ENCODE data around the gene ASB8.
"Not testable (repeated sequence)": the region's sequence is repeated elsewhere in the genome, so short reads cannot be mapped to it uniquely, and the experiment has no call there.

The ASB8 gene

DNA sequence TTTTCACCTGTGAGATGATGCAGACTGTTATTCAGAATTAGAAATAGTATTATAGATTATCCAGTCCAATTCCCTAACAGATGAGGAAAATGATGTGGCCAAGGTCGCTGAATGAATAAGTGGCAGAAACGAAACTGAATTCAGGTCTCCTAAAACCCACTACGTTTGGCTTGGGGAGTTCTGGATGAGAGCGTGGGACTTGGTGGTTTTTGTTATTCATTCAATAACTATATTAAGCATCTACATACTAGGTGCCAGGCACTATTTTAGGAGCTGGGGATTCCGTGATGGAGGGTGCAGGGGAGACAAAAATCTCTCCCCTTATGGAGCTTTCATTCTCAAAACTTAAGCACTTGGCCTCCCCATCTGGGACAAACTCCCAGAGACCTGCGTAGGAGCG is 25.3 kb upstream of the ASB8 start:
- no peak for DNase-seq

DNA sequence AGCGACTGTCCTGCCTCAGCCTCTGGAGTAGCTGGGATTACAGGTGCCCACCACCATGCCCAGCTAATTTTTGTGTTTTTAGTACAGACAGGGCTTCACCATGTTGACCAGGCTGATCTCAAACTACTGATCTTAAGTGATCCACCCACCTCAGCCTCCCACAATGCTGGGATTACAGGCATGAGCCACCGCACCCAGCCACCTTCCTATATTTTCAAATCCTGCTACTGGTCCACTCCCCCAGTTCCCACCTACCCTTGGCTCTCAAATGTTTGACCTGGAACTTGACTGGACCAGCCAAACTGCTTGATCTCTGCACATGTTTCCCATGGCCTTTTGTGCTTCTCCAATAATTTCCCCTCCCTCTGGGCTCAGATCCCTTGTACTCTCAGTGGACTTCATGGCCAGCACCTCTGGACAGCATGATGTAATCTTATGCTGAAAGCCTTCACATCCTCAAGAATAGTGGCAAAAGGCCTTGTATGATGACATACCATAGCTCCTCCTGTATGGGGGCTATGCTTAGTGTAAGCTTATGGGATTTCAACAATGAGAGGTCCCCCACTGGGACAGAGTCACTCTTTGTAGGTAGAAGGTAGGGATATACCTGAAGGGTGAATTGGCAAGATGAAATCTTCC is 23.7 kb upstream of the ASB8 start:
- DNase-seq: no peak

DNA sequence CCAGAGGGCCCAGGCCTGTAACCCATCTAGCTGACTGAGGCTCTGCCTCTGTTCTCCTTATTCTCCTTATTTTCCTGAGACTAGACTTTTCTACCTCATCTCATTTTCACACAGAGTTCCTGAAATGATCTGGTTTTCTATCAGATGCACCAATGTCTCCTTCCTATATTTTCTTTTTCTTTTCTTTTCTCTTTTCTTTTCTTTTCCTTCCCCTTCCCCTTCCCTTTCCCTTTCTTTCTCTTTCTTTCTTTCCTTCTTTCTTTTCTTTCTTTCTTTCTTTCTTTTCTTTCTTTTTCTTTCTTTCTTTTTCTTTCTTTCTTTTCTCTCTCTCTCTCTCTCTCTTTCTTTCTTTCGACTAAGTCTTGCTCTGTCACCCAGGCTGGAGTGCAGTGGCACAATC is 23.1 kb upstream of the ASB8 start:
- DNase-seq: no peak

DNA sequence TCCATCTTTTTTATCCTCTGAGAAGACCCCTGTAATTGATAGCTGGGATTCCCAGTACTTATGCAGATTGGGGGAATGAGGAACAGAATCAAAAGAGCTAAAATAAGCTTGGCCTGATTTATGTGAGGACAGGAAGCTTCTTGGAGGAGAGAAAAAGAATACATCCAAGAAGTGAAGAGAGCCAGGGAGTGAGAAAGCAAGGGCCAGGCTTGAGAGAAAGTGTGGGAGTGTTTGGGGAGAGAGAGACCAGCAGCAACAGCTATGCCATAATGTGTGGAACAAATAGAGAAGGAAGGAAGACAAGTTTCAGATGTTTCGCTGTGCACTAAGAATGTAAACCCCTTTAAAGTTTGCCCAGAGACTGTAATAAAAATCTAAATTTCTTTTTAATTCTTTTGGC is 22.2 kb upstream of the ASB8 start:
- no peak for DNase-seq

DNA sequence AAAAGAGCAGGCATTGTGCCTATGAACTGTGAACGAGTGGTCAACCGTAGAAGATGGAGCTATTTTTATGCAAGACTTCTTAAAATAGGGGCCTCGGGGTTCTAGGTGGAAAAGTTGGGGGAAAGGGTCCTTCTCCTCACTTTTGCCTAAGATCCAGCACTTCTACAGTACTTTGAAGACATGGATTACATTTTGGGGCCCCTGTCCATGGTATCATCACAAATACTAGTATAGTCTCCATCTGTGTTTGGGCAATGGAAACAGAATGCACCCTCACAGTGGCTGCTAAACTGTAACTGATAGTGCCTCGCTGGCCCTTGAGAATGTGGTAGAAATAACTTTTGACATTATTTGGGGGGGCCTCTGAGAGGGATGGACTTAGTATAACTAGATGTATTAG is 20.7 kb upstream of the ASB8 start:
- DNase-seq: no peak

DNA sequence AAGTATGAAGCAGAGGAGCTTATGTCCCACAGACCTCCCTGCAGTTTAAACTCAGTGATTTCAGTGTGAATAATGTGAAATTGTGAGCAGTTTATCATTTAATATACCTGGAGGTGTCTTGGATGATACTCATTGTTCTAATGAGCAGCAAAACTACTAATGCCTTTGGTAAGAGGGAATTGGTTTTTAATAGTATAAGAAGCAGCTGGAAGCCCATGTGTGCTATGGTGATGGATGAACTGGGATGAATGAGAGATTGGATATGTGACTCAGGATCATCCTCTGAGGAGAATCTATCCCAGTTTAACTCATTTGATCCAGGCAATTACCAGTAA is 19.1 kb upstream of the ASB8 start:
- DNase-seq: no peak

GRCh38 chr12:48175613-48176416 is 18.5 kb upstream of the ASB8 start:
- DNase-seq: no peak

- no peak for DNase-seq
Measured at GRCh38 chr12:48169011-48169410, 11.7 kb upstream of the ASB8 start.

DNA sequence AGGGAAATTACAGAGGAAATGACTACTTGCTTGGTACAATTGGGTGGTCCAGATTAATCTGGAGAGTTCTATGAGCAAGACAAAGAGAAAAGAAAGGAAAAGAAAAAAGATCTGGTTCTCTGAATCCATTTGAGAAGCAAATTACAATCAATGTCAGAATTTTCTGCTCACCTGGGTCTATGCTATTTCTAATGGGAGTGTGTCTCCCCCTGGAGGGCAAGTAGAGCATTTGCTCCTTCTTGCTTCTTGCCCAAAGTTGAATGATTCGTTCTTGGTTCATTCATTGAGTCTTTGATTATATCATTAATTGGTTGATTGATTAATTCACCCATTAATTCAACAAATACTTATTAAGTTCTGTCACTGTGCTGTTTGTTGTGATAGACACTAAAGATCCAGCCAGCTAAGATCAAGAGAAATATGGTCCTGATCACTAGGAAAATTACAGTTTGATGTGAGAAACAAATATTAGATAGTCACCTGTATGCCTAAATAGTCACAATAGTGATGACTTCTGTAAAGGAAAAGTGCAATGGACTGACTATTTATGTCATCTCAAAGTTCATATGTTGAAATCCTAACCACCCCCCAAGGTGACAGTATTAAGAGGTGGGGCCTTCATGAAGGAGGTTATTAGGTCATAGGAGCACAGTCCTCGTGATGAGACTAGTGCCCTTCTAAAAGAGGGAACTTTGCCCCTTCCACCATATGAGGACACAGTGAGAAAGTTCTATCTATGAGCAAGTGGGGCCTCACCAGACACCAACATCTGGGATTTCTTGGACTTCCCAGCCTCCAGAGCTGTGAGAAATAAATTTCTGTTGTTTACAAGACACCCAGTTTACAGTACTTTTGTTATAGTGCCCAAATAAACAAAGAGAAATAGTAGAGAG is 8.0 kb upstream of the ASB8 start:
- DNase-seq: no peak

- DNase-seq: no peak
Measured at GRCh38 chr12:48164451-48164850, 7.1 kb upstream of the ASB8 start.

- no peak for DNase-seq
Measured at GRCh38 chr12:48163150-48163747, 5.9 kb upstream of the ASB8 start.

- DNase-seq: no peak
Measured at GRCh38 chr12:48160807-48161206, 3.5 kb upstream of the ASB8 start.

DNA sequence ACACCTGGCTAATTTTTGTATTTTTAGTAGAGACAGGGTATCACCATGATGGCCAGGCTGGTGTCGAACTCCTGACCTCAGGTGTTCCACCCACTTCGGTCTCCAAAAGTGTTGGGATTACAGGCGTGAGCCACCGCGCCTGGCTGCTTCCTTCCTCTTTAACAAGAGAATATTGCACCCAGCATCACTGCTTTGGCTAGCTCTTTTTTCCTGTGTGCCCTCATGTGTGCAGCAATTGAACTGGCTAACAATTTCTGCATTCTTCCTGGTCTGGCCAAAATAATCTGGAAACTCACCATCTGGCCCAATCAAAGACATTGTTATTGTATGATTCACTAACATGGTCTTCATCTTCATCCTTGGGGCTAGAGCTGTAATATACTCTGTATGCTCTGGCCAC is 2.7 kb upstream of the ASB8 start:
- no peak for DNase-seq

- DNase-seq: no peak
Measured at GRCh38 chr12:48157889-48158370, 615 bp upstream of the ASB8 start.

- DNase-seq: no peak
Measured at GRCh38 chr12:48156652-48157017, 680 bp downstream of the ASB8 start.

GRCh38 chr12:48155786-48156185 is 1.5 kb downstream of the ASB8 start:
- not testable (repeated sequence) for DNase-seq

DNA sequence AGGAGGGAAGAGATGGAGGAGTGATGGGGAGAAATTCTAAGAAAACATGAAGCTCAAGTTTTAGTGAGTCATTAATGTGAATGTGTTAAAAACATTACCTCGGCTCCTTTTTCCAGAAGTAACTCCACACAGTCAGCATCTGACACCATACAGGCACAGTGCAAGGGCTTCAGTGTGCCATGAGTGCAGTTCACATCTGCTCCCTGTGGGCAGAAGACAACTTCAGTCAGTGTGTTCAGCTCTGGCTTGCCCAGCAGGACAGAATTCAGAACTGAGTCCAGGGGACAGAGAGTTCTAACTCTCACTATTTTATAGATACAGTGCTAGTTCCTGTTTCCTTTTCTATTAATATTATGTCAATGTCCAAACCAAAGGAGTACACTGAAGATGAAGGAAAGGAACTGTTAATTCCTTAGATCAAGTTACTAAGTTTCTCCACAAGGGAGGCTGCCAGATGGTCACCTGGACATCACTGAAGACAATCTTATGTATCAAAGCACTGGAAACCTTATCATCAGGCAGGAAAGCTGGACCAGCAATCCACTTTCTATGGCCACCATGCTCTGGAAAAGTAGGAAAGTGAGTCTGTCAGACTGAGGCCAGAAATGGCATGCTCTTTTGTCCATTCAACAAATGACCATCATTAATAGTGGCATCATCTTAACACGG is 6.1 kb downstream of the ASB8 start:
- no peak for DNase-seq

GRCh38 chr12:48145981-48146380 is 11.3 kb downstream of the ASB8 start:
- no peak for DNase-seq

DNA sequence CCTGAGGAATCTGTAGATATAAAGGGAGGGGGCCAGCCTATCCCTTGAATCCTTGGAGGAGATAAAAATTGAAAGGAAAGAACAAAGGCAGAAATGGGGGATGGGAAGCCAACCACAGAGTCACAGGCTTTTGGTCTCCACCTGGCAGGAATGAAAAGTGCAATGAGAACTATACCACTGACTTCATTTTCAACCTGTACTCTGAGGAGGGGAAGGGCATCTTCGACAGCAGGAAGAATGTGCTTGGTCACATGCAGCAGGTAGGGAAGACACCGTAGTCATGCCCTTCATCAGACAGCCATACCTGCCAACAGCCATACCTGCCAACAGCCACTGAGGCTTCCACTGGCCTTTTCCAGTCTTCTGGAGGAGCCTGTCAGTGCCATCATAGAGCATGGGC is 13.4 kb downstream of the ASB8 start:
- DNase-seq: no peak

DNA sequence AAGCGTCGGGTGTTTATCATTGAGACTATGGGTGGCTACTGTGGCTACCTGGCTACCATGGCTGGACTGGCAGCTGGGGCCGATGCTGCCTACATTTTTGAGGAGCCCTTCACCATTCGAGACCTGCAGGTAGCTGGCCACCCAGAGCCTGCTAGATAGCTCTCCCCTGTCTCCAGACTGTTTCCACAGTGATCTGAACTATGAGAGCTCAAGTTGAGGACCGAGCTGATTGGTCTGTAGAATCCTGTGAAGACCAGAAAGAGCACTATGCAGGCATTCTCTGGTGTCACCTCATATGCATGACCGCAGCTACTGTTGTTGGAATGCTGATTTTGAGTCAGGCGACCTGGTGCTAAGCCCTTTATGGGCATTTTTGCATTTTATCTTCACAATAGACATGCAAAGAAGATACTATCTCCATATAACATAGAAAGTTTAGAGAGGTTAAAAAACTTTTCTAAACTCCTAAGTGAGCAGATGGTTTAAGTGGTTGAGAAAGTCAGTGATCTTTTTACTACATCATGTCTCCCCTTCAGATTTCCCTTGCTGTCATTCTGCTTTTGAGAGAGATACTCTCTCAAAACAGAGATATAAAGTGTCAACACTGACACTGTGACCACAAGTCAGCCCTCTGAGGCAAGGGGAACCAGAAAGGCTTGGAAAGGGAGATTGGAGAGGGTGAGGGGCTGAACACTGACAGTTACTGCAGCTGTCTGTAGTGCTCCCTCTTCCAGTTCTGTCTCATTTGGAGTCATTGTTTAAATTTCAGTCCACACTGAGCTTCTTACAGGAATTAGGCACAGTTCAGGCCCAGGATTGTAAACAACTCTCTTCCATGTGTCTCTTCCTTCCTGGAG is 14.3 kb downstream of the ASB8 start:
- DNase-seq: no peak

DNA sequence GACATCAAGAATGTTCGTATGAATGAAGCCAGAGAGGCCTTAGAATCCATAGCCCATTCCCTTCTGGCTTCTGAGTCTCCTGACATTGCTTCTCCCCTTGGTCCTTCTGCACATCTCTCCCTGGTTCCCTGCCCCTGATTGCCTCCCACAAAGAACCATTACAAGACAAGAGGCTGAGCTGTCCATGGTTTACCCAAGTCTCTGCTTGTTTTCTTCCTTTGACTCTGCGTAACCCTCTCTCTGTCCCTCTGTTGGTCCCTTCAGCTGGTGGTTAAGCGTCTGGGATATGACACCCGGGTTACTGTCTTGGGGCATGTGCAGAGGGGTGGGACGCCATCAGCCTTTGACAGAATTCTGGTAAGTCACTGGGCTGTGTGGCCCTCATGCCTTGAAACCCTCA is 22.3 kb downstream of the ASB8 start:
- no peak for DNase-seq

DNA sequence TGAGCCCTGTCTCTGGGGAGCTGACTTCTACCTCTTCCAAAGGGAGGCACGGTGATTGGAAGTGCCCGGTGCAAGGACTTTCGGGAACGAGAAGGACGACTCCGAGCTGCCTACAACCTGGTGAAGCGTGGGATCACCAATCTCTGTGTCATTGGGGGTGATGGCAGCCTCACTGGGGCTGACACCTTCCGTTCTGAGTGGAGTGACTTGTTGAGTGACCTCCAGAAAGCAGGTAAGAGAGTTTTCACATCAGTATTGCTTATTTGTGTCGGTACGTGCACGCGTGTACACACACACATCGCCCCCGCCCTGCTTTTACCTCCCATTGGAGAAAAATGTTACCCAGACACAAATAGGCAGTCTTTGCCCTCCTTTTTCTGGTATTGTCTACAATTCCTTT is 24.5 kb downstream of the ASB8 start:
- DNase-seq: no peak
